ENCODE measurements around the gene REG1B.

DNA sequence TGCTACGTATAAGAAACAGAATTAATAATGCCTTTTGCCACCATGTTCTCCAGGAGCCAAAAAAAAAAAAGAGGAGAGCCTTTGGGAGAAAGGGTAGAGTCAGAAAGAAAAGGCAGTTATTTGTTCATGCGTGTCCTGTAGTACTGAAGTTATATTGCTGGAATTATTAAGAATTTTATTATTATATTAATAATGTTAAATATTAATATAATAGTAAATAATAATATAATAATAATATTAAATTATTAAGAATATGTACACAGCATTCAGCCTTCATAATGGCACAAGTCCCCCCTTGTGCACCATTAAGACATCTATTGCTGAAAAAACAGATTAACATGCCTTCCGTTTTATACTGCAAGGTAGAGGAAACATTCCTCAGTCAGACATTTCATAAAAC is 40.6 kb upstream of the REG1B start:
- TF ChIP-seq POLR2AphosphoS5 (IDR thresholded peaks at IDR 0.05; ENCODE audit: low read depth, low read length): no peak
- TF ChIP-seq, protein P1, sequence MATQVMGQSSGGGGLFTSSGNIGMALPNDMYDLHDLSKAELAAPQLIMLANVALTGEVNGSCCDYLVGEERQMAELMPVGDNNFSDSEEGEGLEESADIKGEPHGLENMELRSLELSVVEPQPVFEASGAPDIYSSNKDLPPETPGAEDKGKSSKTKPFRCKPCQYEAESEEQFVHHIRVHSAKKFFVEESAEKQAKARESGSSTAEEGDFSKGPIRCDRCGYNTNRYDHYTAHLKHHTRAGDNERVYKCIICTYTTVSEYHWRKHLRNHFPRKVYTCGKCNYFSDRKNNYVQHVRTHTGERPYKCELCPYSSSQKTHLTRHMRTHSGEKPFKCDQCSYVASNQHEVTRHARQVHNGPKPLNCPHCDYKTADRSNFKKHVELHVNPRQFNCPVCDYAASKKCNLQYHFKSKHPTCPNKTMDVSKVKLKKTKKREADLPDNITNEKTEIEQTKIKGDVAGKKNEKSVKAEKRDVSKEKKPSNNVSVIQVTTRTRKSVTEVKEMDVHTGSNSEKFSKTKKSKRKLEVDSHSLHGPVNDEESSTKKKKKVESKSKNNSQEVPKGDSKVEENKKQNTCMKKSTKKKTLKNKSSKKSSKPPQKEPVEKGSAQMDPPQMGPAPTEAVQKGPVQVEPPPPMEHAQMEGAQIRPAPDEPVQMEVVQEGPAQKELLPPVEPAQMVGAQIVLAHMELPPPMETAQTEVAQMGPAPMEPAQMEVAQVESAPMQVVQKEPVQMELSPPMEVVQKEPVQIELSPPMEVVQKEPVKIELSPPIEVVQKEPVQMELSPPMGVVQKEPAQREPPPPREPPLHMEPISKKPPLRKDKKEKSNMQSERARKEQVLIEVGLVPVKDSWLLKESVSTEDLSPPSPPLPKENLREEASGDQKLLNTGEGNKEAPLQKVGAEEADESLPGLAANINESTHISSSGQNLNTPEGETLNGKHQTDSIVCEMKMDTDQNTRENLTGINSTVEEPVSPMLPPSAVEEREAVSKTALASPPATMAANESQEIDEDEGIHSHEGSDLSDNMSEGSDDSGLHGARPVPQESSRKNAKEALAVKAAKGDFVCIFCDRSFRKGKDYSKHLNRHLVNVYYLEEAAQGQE (IDR thresholded peaks at IDR 0.05; ENCODE audit: insufficient read depth in 1 of 2, low read depth in 2 of 2, low read length in 2 of 2): no peak
- TF ChIP-seq TAF1 (IDR thresholded peaks at IDR 0.05; ENCODE audit: borderline replicate concordance, insufficient read depth, low read length): no peak
- TF ChIP-seq FOXP2 (optimal IDR thresholded peaks at IDR 0.05; ENCODE audit: borderline replicate concordance, extremely low read depth, extremely low read length, insufficient read depth): no peak
- no peak for TF ChIP-seq SIN3A (IDR thresholded peaks at IDR 0.05; ENCODE audit: borderline replicate concordance, insufficient read depth, low read length)

Measured in PFSK-1 (cell line).